Measurements from ENCODE around the gene ZBTB20.

GRCh38 chr3:115040673-115041286 is 106.3 kb downstream of the ZBTB20 start:
- TF ChIP-seq CTCF (IDR thresholded peaks at IDR 0.05) (peak; percentile 85), EZH2 (IDR thresholded peaks at IDR 0.05; ENCODE audit: borderline replicate concordance, insufficient read depth, low read depth, low read length, poor library complexity, severe bottlenecking) (no peak)

Measured in B cell (primary cell).